Fibroblast of the aortic adventitia (primary cell): ENCODE measurements around the gene PC. TPM values are rescaled to one million over a fixed set of nuclear protein-coding genes. Genes with fewer than 3 reads are reported as not detected.
A peak's percentile ranks its signal among the peaks of the same experiment; 100 is the strongest.

Experiments used
- DNase-seq: peaks from one replicate; pipeline ENCODE4 v3.0.0-alpha.2; 2010; ENCODE audit warnings: low read depth
- H3K4me3 ChIP-seq: 2 replicates; pipeline ENCODE4 v1.5.1; 2011; ENCODE audit warnings: low read depth, mild to moderate bottlenecking, control low read depth, low read length, moderate library complexity
- total RNA-seq: library from RNA; depleted of rRNA; stranded (reverse); fragments of >200 nt; gene quantifications from 2 replicates; pipeline ENCODE4 v1.2.3, GENCODE V29; 2012; ENCODE audit warnings: low replicate concordance
- TF ChIP-seq, protein P1 (sequence below): IDR thresholded peaks from 2 replicates; pipeline ENCODE4 v1.5.1; 2011; ENCODE audit warnings: mild to moderate bottlenecking, low read length, control low read depth, inconsistent platforms; ENCODE audit not compliant: insufficient read depth

The PC gene
- total RNA-seq, 1 donor: 12.7 TPM

DNA sequence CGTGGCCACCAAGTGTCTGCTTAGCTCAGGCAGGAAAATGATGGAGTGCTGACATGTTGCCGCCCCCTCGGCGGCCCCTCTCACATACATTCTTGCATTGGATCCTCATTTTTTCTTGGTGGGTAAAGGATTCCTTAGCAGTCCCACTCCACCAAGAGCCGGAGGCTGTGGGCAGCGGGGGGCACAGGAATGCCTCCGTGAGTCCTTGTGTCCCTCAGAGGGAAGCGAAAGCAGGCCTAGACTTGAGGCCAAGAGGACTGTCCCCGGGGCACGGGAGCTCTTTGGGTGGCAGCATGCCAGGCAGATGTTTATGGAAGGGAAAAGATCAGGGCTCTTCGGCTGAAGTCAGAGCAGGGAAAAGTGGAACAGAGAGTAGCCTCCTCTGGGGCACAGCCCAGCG lies 79.7 kb downstream of the PC start:
- TF ChIP-seq, protein P1, sequence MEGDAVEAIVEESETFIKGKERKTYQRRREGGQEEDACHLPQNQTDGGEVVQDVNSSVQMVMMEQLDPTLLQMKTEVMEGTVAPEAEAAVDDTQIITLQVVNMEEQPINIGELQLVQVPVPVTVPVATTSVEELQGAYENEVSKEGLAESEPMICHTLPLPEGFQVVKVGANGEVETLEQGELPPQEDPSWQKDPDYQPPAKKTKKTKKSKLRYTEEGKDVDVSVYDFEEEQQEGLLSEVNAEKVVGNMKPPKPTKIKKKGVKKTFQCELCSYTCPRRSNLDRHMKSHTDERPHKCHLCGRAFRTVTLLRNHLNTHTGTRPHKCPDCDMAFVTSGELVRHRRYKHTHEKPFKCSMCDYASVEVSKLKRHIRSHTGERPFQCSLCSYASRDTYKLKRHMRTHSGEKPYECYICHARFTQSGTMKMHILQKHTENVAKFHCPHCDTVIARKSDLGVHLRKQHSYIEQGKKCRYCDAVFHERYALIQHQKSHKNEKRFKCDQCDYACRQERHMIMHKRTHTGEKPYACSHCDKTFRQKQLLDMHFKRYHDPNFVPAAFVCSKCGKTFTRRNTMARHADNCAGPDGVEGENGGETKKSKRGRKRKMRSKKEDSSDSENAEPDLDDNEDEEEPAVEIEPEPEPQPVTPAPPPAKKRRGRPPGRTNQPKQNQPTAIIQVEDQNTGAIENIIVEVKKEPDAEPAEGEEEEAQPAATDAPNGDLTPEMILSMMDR: no peak
- no peak for DNase-seq
- H3K4me3 ChIP-seq: no peak overlapping the region

DNA sequence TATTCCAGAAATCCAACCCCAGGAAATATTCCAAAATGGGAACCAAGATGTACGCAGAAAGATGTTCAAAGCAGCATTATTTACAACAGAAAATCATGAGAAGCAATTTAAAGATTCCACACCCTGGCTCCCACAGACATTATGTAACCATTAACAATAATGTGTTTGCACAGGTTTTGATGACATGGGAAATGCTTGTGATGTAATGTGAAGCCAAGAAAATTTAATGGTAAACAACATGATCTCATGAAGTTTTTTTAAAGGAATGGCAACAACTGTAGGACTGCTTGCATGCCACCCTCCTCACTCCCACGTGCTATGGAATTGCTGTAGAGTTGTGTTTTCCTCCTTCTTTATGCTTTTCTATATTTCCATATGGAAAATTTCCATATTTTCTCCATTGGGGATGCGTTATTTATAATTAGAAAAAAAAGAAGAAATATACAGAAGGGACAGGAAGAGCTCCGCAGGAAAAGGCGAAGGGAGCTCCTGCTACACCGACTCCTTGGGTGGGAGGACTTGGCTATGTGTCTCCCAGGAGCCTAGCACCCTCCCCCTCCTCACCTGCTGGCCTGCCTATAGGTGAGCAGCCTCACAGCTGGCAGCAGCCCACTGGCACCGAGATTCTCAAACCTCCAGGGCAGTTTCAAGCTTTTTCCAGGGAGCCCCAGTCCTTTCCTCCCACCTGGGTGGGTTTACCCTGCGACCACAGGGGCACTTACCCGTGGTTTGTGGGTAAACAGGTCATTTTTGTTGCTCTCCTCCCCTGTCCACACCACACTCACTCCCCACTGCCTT lies 80.4 kb downstream of the PC start:
- peak; percentile 5 for DNase-seq

DNA sequence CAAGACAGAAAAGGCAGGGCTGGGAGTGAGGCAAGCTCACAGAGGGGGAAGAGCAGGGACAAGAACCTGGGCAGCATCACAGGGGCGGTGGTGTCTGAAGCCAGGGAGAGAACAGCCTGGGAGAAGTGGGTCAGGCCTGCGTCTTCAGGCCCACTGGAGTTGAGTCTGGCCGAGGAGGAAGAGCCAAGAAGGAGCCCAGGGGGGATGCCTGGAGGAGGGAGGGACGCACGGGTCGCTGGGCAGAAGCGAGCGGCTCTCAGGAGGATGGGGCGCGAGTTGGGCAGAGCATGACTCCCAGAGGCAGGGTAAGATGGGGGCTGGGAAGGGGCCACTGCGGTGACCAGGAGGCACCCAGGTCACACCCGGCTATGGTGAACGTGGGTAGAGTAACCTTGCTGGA lies 82.8 kb downstream of the PC start:
- TF ChIP-seq, protein P1: no peak
- H3K4me3 ChIP-seq: no peak overlapping the region
- no peak for DNase-seq

More for the DNA sequence above, 80.4 kb downstream of the PC start:
- TF ChIP-seq, protein P1: no peak
- no peak overlapping the region for H3K4me3 ChIP-seq

DNA sequence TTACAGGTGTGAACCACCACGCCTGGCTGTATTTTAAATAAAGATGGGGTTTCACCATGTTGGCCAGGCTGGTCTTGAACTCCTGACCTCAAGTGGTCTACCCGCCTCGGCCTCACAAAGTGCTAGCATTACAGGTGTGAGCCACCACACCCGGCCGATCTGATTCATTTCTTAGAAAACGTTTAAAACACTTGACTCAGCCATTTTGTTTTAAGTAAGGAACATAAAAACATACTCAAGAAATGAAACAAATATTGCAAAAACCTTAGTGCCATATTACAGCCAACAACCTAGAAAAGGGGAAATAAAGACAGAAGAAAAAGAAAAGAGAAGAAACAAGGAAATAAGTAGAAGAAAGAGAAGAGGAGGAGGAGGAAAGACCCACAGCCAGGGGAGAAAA lies 84.0 kb downstream of the PC start:
- DNase-seq: no peak
- H3K4me3 ChIP-seq: no peak overlapping the region
- TF ChIP-seq, protein P1: no peak

GRCh38 chr11:66871521-66871901 lies 86.7 kb downstream of the PC start:
- no peak overlapping the region for H3K4me3 ChIP-seq
- DNase-seq: no peak
- TF ChIP-seq, protein P1: no peak

- TF ChIP-seq, protein P1: no peak
- DNase-seq: no peak
- no peak overlapping the region for H3K4me3 ChIP-seq
Measured at GRCh38 chr11:66870616-66871520, 87.3 kb downstream of the PC start.
